ENCODE results near the gene BMP7. TPM values are rescaled to one million over a fixed set of nuclear protein-coding genes. Genes with fewer than 3 reads are reported as not detected.

Gene BMP7
- total and polyA plus RNA-seq, 2 of the 13 experiments (the other 11 are each of a cell fraction or from before 2014, with no cell fraction given): not detected

DNA sequence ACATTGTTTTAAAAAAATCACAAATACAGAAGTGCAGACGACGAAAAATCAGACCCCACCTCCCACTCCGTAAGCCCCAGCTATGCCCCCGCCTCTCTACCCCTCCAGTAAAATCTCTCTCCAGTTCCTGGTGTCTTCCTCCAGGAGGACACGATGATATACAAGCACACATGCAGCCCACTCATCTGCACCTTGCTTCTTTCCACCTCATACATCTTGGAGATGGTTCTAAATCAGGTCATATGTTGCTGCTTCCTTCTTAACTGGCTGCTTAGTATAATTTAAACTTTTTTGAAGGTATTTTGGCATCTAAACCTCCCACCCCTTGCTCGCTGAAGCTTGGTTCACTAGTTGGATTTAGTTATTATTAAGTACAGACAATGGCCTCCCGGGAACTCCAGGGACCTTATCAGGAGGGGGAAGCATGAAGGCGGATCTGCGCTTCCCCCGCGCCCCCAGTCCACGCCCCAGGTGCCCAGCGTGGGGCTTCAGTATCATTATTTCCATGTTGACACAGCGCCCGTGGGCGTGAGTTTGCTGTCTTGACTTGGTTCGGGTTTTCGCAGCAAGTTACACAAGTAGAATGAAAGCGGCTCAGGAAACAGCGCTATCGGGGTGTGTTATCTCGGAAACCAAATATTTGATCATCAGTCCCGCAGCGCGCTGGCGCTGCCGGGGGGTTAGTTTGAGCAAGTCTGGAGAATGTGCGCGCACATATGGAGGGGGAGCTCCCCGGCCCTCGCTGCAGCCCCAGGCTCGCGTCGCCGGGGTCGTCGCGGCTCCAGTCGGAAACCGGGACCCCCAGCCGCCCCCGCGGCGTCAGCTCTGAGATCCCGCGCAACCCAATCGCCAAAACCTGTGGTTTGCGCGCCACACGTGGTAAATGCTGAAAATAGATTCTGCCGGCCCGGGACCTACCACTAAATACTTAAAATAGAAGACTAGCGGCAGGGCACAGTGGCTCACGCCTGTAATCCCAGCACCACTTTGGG, 2.3 kb downstream of the BMP7 start (continued):
- TF ChIP-seq, protein P1, sequence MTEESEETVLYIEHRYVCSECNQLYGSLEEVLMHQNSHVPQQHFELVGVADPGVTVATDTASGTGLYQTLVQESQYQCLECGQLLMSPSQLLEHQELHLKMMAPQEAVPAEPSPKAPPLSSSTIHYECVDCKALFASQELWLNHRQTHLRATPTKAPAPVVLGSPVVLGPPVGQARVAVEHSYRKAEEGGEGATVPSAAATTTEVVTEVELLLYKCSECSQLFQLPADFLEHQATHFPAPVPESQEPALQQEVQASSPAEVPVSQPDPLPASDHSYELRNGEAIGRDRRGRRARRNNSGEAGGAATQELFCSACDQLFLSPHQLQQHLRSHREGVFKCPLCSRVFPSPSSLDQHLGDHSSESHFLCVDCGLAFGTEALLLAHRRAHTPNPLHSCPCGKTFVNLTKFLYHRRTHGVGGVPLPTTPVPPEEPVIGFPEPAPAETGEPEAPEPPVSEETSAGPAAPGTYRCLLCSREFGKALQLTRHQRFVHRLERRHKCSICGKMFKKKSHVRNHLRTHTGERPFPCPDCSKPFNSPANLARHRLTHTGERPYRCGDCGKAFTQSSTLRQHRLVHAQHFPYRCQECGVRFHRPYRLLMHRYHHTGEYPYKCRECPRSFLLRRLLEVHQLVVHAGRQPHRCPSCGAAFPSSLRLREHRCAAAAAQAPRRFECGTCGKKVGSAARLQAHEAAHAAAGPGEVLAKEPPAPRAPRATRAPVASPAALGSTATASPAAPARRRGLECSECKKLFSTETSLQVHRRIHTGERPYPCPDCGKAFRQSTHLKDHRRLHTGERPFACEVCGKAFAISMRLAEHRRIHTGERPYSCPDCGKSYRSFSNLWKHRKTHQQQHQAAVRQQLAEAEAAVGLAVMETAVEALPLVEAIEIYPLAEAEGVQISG (CRISPR knock-in tag; IDR thresholded peaks at IDR 0.05): peak; percentile 32; the same call in 1 of the 2 replicates
- TF ChIP-seq SYNCRIP (IDR thresholded peaks at IDR 0.05; ENCODE audit: insufficient read depth, low read depth, low read length): no peak
- TF ChIP-seq ETV6 (CRISPR knock-in tag; conservative IDR thresholded peaks at IDR 0.05): no peak
- TF ChIP-seq, protein P2, sequence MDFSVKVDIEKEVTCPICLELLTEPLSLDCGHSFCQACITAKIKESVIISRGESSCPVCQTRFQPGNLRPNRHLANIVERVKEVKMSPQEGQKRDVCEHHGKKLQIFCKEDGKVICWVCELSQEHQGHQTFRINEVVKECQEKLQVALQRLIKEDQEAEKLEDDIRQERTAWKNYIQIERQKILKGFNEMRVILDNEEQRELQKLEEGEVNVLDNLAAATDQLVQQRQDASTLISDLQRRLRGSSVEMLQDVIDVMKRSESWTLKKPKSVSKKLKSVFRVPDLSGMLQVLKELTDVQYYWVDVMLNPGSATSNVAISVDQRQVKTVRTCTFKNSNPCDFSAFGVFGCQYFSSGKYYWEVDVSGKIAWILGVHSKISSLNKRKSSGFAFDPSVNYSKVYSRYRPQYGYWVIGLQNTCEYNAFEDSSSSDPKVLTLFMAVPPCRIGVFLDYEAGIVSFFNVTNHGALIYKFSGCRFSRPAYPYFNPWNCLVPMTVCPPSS (IDR thresholded peaks at IDR 0.05): no peak
- TF ChIP-seq ISL2 (CRISPR knock-in tag; IDR thresholded peaks at IDR 0.05): peak; percentile 85
- no peak for TF ChIP-seq POLR2G (IDR thresholded peaks at IDR 0.05; ENCODE audit: low read depth, low read length)
- TF ChIP-seq CREM (IDR thresholded peaks at IDR 0.05): no peak; the same call in 1 of the 2 replicates
- TF ChIP-seq CREM (CRISPR knock-in tag; IDR thresholded peaks at IDR 0.05): no peak
- no peak for TF ChIP-seq ZC3H13 (CRISPR knock-in tag; IDR thresholded peaks at IDR 0.05)
- no peak for TF ChIP-seq ZNF737 (CRISPR knock-in tag; IDR thresholded peaks at IDR 0.05; ENCODE audit: borderline replicate concordance)
- no peak for TF ChIP-seq NFIB (CRISPR knock-in tag; IDR thresholded peaks at IDR 0.05; ENCODE audit: borderline replicate concordance)
- no peak for TF ChIP-seq ZNF136 (CRISPR knock-in tag; IDR thresholded peaks at IDR 0.05; ENCODE audit: low read depth)
- no peak for TF ChIP-seq HMGA1 (CRISPR knock-in tag; conservative IDR thresholded peaks at IDR 0.05)
- no peak for TF ChIP-seq ZNF3 (CRISPR knock-in tag; IDR thresholded peaks at IDR 0.05)
- TF ChIP-seq, protein P3, sequence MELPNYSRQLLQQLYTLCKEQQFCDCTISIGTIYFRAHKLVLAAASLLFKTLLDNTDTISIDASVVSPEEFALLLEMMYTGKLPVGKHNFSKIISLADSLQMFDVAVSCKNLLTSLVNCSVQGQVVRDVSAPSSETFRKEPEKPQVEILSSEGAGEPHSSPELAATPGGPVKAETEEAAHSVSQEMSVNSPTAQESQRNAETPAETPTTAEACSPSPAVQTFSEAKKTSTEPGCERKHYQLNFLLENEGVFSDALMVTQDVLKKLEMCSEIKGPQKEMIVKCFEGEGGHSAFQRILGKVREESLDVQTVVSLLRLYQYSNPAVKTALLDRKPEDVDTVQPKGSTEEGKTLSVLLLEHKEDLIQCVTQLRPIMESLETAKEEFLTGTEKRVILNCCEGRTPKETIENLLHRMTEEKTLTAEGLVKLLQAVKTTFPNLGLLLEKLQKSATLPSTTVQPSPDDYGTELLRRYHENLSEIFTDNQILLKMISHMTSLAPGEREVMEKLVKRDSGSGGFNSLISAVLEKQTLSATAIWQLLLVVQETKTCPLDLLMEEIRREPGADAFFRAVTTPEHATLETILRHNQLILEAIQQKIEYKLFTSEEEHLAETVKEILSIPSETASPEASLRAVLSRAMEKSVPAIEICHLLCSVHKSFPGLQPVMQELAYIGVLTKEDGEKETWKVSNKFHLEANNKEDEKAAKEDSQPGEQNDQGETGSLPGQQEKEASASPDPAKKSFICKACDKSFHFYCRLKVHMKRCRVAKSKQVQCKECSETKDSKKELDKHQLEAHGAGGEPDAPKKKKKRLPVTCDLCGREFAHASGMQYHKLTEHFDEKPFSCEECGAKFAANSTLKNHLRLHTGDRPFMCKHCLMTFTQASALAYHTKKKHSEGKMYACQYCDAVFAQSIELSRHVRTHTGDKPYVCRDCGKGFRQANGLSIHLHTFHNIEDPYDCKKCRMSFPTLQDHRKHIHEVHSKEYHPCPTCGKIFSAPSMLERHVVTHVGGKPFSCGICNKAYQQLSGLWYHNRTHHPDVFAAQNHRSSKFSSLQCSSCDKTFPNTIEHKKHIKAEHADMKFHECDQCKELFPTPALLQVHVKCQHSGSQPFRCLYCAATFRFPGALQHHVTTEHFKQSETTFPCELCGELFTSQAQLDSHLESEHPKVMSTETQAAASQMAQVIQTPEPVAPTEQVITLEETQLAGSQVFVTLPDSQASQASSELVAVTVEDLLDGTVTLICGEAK (IDR thresholded peaks at IDR 0.05): no peak
- TF ChIP-seq, protein P3 (CRISPR knock-in tag; IDR thresholded peaks at IDR 0.05): no peak; the same call in 1 of the 2 replicates
